ENCODE measurements around the gene SIRPG.
"Not testable (repeated sequence)": the region's sequence is repeated elsewhere in the genome, so short reads cannot be mapped to it uniquely, and the experiment has no call there.

The SIRPG gene

DNA sequence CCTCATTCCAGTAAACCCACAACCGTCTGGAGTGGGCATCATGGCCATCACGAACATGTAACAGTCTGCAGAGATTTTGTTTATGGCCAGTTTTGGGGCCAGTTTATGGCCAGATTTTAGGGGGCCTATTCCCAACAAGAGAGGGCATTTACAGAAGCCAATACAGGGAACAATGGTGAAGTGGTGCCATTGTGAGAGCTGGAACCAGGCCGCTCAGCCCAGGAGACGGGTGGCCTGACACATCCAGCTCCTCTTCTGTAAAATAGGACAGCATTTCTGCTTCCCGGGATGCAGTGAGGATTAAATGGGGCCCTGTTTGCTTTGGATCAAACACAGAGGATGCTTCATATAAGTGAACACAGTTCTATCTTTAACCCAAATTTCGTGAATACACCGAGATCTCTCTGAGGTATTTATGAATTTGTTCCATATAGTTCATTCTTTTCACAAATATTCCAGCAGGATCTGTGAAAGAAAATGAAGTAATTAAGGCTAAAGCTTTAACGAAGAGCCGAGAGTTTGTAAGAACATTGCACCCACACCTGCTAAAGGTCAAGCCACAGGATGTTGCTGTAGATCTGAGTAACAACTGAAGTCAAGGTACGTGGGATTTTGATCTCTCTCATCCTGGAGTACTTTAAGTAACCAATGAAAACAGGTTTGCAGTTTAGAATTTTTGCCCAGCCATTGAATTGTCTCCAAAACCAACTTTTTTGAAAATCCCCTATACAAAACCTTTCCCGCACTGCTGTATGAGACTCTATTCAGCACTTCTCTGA lies 14.5 kb upstream of the SIRPG start:
- peak in 29 of 51 donors; percentile 2 to 76 (median 33) for DNase-seq

DNA sequence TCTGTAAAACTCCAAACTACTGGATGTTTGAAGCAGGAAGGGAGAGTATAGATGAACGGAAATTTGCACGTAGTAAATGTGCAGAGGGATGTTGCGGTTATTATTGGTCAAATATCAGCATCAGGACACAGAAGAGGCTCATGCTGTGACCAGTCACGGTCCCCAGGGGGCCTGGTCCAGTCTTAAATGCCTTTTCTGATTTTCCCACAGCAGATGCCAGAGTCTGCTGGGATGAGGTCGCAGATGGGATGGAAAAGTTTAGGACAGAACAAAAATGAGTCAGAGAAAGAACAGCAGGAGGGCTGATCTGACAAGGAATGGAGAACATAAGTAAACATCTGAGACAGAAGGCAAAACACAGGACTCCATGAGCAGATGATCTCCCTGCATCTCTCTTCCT lies 11.7 kb upstream of the SIRPG start:
- DNase-seq = no peak

DNA sequence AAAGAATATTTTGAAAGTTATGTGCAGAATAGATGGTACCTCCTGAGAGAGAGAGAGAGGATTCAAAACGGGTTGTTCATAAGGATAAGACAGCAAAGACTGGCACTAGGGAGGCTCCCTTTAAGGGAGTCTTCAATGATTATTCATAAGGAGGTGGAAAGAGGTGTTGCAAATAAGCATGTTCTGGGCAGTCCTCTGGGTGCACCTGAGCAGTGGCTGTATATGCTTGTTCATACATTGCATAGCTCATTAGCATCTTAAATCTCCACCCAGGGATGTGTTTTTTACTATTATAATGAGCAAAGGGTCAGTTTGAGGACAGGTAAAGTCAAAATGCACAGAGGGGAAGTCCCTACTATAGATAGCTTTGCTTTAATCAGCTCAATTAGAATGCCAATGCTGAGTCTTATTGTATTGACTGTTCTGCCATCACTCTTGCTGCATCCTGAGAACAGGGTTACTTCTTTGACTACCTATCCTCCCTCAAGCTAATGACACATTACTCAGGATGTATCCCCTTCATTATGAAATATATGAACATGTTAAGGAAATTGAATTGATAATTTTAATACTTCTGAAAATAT lies 10.0 kb upstream of the SIRPG start:
- no peak for DNase-seq

DNA sequence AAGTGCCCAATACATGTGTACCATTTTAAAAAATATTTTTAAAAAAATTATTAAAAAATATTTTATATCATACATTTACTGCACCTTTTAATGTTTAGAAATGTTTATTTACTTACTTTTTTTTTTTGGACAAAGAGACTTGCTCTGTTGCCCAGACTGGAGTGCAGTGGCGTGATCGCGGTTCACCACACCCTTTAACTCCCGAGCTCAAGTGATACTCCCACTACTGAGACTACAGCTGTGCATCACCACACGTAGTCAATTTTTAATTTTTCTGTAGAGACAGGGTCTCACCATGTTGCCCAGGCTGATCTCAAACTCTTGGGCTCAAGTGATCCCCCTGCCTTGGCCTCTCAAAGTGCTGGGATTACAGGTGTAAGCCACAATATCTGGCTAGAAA lies 9.2 kb upstream of the SIRPG start:
- no peak for DNase-seq

DNA sequence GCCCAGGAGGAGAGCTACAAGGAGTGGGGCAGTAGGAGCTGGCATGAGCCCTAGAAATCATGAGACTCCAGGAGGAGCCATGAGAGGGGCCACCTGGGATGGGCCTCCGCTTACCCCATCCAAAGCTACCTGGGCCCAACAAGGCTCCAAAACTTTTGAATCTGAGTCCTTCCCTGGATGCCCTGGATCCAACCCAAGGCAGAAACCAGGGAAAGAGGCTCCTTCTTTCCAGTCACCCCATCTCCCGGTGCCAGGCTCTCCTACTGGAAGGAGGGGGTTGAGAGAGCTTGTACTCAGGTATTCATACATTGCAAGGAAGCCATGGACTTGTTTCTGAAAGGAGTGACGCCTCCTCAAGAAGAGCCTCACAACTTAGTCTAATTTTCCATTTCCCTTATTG lies 7.8 kb upstream of the SIRPG start:
- DNase-seq = no peak

DNA sequence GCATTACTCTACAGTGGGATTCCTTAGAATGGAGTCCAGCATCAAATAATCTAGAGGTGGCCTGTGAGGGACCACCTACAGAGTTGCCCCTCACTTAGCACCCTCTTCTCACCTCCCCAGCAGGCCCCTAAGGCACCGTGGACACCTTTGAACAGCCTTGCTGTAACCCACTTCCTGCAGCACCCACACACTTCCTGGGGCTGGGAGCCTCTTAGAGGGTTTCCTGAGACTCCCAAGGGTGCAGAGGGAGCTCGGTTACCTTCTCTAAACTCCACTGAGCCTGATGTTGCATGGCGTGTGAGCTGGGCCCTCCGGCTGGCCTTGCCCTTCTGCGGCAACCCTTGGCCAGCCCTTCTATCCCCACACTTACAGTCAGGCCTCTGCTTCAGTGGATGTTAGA lies 7.3 kb upstream of the SIRPG start:
- no peak for DNase-seq

DNA sequence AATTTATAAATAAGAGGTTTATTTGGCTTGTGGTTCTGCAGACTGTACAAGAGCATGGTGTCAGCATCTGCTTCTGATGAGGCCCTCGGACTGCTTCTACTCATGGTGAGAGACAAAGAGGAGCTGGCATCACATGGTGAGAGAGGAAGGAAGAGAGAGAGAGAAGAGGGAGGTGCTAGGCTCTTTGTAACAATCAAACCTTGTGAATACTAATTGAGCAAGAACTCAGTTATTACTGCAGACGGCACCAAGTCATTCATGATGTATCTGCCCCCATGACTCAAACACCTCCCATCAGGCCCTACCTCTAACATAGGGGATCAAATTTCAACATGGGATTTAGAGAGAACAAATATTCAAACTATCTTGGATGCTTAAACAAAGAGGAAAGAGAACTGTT lies 6.3 kb upstream of the SIRPG start:
- DNase-seq = no peak

DNA sequence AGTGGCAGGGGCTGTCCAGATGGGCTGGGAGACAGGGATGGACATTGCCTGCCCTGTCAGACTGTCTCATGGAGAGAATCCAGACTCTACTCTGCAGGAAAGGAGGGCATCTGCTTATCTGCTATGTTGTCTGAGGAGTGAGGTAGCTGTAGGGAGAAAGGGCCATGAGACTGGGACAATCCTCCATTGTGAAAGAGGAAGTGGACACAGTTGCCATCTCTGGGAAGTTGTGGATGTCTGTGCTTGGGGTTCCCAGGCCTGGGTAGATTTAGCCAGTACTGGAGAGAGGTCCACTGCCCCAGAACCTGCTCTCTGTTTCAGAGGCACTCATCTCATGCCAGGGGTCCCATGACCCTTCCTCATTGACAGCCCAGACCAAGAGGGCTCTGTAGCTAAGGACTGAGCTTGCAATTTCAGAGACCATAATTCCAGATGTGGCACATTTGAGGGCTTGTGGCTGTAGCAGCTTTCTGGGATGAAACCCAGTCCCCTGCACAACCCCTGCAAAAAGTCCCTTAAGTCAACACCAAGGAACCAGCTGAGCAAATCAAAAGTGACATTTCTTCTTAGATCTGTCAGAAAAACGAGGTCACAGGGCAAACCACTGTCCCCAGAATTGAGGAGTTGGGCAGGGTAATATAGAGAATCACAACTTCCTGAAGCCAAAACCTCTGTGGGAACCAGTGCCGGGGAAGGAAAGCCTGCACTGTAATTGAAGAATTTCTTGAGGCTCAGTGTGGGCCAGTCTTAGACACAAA lies 4.1 kb upstream of the SIRPG start:
- no peak for DNase-seq

DNA sequence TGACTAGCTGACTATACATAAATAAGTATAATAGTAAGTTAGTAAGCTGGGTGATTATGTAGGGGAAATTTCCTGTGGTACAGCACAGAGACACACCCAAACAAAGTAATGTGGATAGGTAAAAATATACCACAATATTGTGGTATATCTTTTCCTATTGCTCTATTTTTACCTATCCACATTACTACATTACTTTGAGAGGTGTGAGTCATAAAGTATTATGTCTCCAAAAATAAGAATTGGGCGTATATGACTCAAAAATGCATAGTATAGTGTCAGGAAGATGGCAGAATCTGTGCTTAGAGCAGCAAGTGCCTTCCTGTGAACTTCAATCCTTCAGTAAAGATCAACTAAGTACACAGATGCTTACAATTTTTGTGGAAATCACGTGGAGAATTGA lies 2.7 kb upstream of the SIRPG start:
- DNase-seq = no peak

DNA sequence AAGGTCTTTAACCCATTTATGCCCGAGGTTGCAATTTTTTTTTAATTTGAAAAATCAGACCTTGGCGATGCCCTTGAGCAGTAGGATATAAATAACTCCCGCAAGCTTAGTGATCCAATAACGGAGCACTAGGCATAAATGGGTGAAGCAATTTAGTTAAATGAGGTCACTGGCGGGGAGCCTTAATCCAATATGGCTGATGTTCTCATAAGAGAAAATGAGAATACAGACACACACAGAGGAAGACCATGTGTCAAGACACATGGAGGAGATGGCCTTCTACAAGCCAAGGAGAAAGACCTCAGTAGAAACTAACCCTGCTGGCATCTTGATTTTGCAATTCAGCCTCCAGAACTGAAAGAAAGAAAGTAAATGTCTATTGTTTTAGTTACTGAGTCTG lies 735 bp downstream of the SIRPG start:
- no peak for DNase-seq

DNA sequence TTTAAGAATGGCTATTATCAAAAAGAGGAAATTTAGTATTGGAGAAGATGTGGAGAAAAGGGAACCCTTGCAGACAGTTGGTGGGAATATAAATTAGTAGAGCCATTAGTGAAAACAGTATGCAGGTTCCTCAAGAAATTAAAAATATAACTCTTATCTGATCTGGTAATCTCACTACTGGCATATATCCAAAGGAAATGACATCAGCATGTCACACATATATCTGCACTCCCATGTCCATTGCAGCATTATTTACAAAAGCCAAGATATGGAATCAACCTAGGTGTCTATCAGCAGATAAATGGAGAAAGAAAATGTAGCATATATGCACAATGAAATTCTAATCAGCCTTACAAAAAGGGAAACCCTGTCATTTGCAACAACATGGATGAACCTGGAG lies 2.6 kb downstream of the SIRPG start:
- DNase-seq = no peak

DNA sequence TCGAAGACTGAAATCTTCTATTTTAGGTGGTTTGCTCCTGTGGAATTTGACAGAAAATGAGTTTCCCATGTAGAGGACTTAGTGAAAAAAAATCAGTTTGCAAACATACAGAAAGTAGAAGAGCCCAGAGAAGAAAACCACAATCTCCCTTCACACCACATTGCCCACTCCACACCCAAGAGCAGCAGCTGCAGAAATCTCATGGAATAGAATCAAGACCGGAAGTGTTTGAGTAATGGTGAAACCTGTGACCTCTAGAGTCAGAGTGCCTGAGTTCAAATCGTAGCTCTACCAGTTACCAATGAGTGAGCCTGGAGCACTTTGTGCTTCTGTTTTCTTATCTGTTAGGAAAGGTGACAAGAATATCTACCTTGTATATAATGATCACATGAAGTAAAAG lies 4.6 kb downstream of the SIRPG start:
- no peak for DNase-seq

DNA sequence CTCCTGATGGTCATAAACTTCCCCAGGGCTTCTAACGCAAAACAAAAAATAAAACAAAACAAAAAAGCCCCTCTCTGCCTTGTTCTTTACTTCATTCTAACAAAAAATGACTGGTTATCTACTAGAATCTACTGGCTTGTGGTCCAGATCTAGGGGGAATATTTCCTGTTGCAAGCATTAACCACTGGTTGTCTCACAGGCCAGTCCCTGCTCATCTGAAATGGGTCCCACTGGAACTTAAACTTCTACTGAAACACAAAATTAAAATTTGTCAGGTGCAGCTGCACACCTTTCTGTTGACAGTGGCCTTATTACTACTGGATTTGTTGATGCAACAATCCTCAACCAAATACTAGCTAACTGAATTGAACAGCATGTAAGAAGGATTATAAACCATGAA lies 5.5 kb downstream of the SIRPG start:
- DNase-seq = no peak

DNA sequence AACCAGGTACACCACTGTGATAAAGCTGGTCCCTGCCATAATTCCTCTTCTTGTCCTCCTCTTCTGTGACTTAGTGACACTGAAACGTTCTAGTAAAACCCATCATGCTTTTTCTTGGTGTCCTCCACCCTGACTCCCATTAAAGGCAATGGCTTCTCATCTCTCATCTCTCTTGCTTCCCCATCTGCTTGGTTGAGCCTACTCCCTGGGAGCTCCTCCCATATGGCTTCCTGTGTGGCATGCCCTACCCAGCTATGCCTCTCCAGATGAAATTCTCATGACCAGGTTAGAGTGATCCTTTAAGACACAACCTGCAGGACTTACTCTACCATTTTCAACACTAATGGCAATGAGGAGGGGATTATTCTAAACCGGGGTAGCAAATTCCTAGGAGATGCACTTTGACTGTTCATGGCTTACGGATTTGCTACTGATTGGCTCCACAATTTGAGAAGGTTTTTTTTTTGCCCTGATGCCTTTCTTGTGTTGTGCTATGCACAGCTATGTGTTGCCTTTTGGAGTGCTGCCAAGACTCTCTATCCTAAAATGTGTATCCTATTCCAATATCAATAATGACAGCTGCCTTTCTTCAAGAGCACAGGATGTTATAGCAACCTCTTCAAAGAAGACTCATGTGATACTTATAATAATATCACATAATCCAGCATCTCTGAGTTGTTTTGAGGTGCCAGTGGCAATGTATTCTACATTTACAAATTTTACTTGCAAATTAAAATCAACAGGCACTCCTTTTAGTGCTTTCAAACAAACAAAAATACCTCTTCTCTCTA lies 6.1 kb downstream of the SIRPG start:
- no peak for DNase-seq

DNA sequence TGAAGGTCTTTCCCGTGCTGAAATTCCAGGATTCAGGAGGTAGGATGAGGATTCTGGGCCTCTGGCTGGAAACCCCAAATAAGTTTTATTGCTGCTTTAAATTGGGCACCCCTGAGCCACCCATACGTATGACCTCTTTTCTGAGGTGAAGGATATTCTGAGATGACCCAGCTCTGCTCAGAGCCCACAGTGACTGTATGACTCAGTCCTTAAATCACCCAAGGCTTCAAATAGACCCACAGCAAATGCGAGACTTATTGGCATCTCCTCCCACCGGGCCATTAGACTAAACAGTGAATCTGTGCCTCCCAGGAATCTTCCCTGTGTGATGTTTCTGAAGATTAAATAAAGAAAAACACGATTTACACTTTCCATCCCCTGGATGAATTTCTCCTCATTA lies 9.5 kb downstream of the SIRPG start:
- DNase-seq = no peak

DNA sequence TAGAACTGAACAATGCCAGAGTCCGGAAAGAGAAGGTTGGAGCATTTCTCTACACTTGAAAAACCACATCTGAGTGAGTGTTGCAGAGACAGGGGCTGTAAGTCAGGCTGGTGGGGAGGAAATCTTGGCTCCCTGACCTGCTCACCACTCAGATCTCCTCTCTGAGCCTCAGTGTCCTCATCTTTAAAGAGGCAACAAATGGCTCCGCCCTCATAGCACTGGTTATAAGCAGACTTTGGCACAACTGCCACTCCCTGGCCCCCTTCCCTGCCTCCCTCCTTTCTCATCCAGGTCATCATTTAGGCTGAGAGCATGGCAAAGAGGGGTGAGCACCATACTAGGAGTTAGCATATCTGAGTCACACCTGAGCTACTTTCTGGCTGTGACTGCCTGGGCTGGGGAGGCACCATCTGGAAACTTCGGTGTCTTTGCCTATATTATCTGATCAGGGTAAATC lies 10.6 kb downstream of the SIRPG start:
- no peak for DNase-seq

DNA sequence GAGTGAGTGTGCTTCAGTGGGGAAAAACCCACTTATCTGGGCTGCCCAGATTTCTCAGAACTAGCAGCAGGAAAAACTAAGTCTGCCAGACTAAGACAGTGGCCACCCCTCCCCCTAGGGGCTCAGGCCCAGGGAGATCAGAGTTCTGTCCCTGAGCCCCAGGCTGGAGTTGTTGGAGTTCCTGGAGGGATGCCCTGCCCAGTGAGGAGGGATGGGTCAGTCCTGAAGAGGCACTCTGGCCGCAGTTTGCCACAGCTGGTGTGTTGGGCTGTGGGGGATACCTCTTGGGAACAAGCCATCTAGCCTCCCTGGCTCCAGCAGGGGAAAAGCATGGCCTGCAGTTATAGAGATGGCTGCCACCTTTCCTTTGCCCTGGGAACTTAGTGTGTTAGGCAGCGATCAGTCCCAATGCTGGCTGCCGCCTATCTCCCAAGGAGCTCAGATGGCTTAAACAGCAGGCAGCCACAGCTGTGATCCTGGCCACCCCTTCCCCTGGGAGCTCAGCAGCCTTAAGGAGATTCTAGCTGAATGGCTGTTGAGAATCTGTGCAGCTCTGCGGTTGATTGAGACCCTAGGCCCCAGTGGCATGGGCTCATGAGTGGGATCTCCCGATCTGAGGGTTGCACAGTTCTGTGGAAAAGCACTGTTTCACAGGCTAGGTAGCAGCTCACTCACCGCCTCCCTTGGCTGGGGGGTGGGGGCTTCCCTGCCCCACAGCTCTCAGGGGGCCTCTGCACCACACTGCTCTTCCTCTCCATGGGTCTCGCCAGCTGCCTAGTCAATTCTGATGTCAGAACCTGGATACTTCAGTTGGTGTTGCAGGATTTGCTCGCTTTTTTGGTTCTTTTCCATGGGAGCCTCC lies 13.2 kb downstream of the SIRPG start:
- no peak for DNase-seq

DNA sequence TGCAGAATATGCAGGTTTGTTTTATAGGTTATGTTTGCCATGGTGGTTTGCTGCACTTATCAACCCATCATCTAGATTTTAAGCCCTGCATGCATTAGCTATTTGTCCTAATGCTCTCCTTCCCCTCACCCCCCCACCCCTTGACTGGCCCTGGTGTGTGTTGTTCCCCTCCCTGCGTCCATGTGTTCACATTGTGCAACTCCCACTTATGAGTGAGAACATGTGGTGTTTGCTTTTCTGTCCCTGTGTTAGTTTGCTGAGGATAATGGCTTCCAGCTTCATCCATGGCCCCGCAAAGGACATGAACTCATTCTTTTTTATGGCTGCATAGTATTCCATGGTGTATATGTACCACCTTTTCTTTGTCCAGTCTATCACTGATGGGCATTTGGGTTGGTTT lies 18.9 kb downstream of the SIRPG start:
- not testable (repeated sequence) for DNase-seq

DNA sequence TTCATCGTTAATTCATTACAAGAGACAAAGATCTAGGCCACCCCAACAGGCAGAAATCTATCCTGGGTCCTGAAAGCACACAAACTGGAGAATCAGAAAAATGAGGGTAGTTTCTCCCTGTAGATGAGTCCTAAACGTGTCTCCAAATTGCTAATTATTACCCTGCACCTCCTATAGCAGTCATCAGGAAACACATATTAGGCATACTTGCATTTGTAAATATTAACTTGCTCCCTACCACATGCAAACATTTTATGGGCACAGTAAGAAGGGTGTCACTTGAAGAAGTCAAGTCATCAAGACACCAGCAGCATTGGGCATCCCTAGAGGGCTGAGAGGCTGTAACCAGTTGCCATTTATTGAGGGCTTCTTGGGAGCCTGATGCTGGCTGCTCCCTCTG lies 19.8 kb downstream of the SIRPG start:
- no peak for DNase-seq

DNA sequence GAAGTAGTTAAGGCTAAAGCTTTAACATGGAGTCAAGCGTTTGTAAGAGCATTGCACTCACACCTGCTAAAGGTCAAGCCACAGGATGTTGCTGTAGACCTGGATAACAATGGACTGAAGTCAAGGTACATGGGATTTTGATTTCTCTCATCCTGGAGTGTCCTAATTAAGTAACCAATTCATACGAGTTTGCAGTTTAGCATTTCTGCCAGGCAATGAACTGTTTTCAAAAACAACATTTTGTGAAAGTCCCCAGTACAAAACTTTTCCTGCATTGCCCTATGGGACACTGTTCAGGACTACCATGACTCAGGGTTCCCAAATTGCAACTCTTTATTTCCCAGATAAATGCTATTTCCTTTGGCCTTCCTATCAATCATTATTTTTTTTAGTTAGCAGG lies 20.4 kb downstream of the SIRPG start:
- DNase-seq = no peak

DNA sequence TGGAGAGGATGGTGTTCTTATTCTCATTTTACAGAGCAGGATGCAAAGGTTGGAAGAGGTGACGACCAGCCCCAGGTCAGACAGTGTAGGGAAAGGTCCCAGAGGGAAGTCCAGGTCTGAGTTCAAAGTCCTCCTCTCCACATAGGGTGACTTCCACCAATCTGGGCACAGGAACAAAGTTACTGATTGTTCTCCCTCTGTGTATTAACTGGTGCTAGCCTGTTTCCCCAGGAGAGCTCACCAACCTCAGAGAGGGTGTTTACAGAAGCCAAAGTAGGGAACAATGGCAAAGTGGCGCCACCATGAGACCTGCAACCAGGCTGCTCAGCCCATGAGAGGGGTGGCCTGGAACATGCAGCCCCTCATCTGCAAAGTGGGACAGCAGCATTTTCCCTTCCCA lies 21.0 kb downstream of the SIRPG start:
- no peak for DNase-seq
